PC-3 (cell line): Measurements from ENCODE around the gene LYZL2. TPM values are rescaled to one million over a fixed set of nuclear protein-coding genes. Genes with fewer than 3 reads are reported as not detected.
"Not testable (repeated sequence)": the region's sequence is repeated elsewhere in the genome, so short reads cannot be mapped to it uniquely, and the experiment has no call there.

ENCODE experiments used
- ATAC-seq: fragments of 200-7000 bp; cut with Tn5 transposase; 2 replicates; pipeline ENCODE4 v1.9.1; 2020; ENCODE audit warnings: mild to moderate bottlenecking, moderate library complexity
- Bru-seq: library from RNA; stranded (reverse); fragments of 400-500 nt; gene quantifications from one replicate; lab custom pipeline; 2021; lab: Mats Ljungman, UMichigan
- BruChase-seq, 2 experiments: library from RNA; stranded (reverse); fragments of 400-500 nt; gene quantifications; one replicate each; lab custom pipeline; 2021; lab: Mats Ljungman, UMichigan
- BruUV-seq: library from RNA; stranded (reverse); fragments of 400-500 nt; replicated peaks from 2 replicates; lab custom pipeline; 2021; lab: Mats Ljungman, UMichigan
- CTCF ChIA-PET: fragments of 300-600 bp; sonication (Branson Sonifier 250); formaldehyde crosslinking; loops from one replicate; lab custom pipeline; 2022; ENCODE audit warnings: antibody characterized with exemption; lab: Charles Lee
- POLR2A ChIA-PET: fragments of 300-600 bp; sonication (Branson Sonifier 250); formaldehyde crosslinking; loops from one replicate; lab custom pipeline; 2022; ENCODE audit warnings: antibody characterized with exemption; ENCODE audit not compliant: unreplicated experiment; lab: Charles Lee
- DNase-seq: peaks from one replicate; pipeline ENCODE4 v3.0.0-alpha.2; 2015
- H2AFZ ChIP-seq: fragments of 300-600 bp; sonication (generic); 2 replicates; pipeline ENCODE4 v1.6.0; 2016; ENCODE audit warnings: antibody characterized with exemption, low read length
- H3F3A ChIP-seq: fragments of 300-600 bp; sonication (generic); one replicate; pipeline ENCODE4 v1.6.0; 2017; ENCODE audit warnings: antibody characterized with exemption, low read length, control low read depth, mild to moderate bottlenecking; ENCODE audit not compliant: unreplicated experiment
- H3K27ac ChIP-seq: fragments of 300-600 bp; sonication (generic); 2 replicates; pipeline ENCODE4 v1.5.1; 2016; ENCODE audit warnings: mild to moderate bottlenecking, low read length
- H3K27me3 ChIP-seq: fragments of 300-600 bp; sonication (generic); 2 replicates; pipeline ENCODE4 v1.6.1; 2016; ENCODE audit warnings: low read length, mixed read lengths
- H3K36me3 ChIP-seq: fragments of 300-600 bp; sonication (generic); 2 replicates; pipeline ENCODE4 v1.6.1; 2016; ENCODE audit warnings: low read depth, mixed run types, low read length, mixed read lengths
- H3K4me1 ChIP-seq: fragments of 300-600 bp; sonication (generic); 2 replicates; pipeline ENCODE4 v1.5.1; 2016; ENCODE audit warnings: low read length; ENCODE audit not compliant: insufficient read depth
- H3K4me2 ChIP-seq: fragments of 300-600 bp; sonication (generic); 2 replicates; pipeline ENCODE4 v1.6.0; 2016; ENCODE audit warnings: low read length
- H3K4me3 ChIP-seq: fragments of 300-600 bp; sonication (generic); 2 replicates; pipeline ENCODE4 v1.5.1; 2016; ENCODE audit warnings: mild to moderate bottlenecking, low read length, mixed read lengths
- H3K79me2 ChIP-seq: fragments of 300-600 bp; sonication (generic); 2 replicates; pipeline ENCODE4 v1.6.1; 2017; ENCODE audit warnings: low read length, mixed read lengths
- H3K9ac ChIP-seq: fragments of 300-600 bp; sonication (generic); 2 replicates; pipeline ENCODE4 v1.6.0; 2016; ENCODE audit warnings: mild to moderate bottlenecking, low read length
- H3K9me2 ChIP-seq: fragments of 300-600 bp; sonication (generic); replicated peaks from 2 replicates; pipeline ENCODE4 v1.6.1; 2016; ENCODE audit warnings: mixed run types, low read length, mixed read lengths
- H3K9me3 ChIP-seq: fragments of 300-600 bp; sonication (generic); 2 replicates; pipeline ENCODE4 v1.6.1; 2016; ENCODE audit warnings: low read length, mixed read lengths
- H4K20me1 ChIP-seq: fragments of 300-600 bp; sonication (generic); 2 replicates; pipeline ENCODE4 v1.6.1; 2016; ENCODE audit warnings: low read length, mixed read lengths
- EZH2 ChIP-seq: fragments of 300-600 bp; sonication (generic); IDR thresholded peaks from one replicate; pipeline ENCODE4 v1.6.1; 2017; ENCODE audit warnings: antibody characterized with exemption, mild to moderate bottlenecking, low read length; ENCODE audit not compliant: unreplicated experiment
- EZH2phosphoT487 ChIP-seq: fragments of 300-600 bp; sonication (generic); IDR thresholded peaks from 2 replicates; pipeline ENCODE4 v1.6.1; 2018; ENCODE audit warnings: mild to moderate bottlenecking, antibody characterized with exemption, low read length, borderline replicate concordance
- intact Hi-C: fragments of 100-400 bp; cut with micrococcal nuclease; formaldehyde crosslinking; loops from 2 replicates; pipeline ENCODE4 v1.9.0; 2023
- long read RNA-seq: library from polyadenylated mRNA; unstranded; transcript quantifications from one replicate; pipeline ENCODE4 v2.0.0, GENCODE V29; 2021; ENCODE audit not compliant: unreplicated experiment
- total RNA-seq: library from RNA; depleted of rRNA; stranded (reverse); fragments of >200 nt; gene quantifications from 2 replicates; pipeline ENCODE4 v1.2.3, GENCODE V29; 2014; rRNA removed
- TF ChIP-seq, protein P1 (sequence below): fragments of 300-600 bp; sonication (generic); conservative IDR thresholded peaks from 2 replicates; pipeline ENCODE4 v1.5.1; 2017; ENCODE audit warnings: antibody characterized with exemption, low read depth, mild to moderate bottlenecking, low read length

Gene LYZL2
- total RNA-seq (not detected in 2 replicates), Bru-seq, nascent RNA (not detected), BruChase-seq, experiment 1, labeled RNA remaining after a 6-hour chase (not detected), BruChase-seq, experiment 2, labeled RNA remaining after a 2-hour chase (not detected)
- long read RNA-seq: 0 reads

DNA sequence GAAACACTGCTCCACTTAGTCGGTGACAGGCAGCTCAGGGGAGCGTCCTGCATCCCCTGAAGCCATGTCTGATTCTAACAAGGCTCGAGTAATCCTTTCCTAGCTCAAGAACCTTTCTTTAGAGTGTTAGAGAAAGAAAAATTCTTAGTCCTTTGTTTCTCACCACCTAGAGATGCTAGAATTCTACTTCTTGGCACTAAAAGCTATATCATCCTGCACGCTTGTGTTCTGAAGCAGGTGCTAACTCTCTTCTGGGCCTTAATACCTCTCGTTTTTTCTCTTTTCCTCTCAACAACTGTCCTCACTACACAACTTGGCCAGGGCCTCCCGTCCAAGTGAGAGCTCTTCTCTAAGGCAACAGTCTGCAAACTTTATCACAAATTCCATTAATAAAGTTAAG, at the start of gene LYZL2:
Gene LYZL2 (minus strand): TSS at position 101 of the 400 bp plus-strand sequence. CDS start 2,838 bp downstream, outside the sequence.
- Histone ChIP-seq H3K27me3 (no peaks in the 10 kb centered on the region), H3K4me2 (no peak within 1 kb of the TSS), H4K20me1 (no peaks in the 10 kb centered on the region), H3K36me3 (no peaks in the 10 kb centered on the region), H2AFZ (no peak within 1 kb of the TSS), H3K4me3 (no peak within 1 kb of the TSS), H3K4me1 (no peaks in the 10 kb centered on the region), H3K9me3 (no peaks in the 10 kb centered on the region), H3K27ac (no peak within 1 kb of the TSS), H3K79me2 (no peaks in the 10 kb centered on the region), H3F3A (no peaks in the 10 kb centered on the region), H3K9ac (no peak within 1 kb of the TSS), H3K9me2 (no peaks in the 10 kb centered on the region)
- CTCF ChIA-PET: no interaction called here
- intact Hi-C loops: no loop called here
- ATAC-seq (no peak), DNase-seq (no peak)
- POLR2A ChIA-PET: interaction anchor here (0.5 kb wide), 1 partner anchor 1598 kb away, joined by 5 read pairs; no protein-coding TSS in a partner anchor
- TF ChIP-seq, protein P1, sequence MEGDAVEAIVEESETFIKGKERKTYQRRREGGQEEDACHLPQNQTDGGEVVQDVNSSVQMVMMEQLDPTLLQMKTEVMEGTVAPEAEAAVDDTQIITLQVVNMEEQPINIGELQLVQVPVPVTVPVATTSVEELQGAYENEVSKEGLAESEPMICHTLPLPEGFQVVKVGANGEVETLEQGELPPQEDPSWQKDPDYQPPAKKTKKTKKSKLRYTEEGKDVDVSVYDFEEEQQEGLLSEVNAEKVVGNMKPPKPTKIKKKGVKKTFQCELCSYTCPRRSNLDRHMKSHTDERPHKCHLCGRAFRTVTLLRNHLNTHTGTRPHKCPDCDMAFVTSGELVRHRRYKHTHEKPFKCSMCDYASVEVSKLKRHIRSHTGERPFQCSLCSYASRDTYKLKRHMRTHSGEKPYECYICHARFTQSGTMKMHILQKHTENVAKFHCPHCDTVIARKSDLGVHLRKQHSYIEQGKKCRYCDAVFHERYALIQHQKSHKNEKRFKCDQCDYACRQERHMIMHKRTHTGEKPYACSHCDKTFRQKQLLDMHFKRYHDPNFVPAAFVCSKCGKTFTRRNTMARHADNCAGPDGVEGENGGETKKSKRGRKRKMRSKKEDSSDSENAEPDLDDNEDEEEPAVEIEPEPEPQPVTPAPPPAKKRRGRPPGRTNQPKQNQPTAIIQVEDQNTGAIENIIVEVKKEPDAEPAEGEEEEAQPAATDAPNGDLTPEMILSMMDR: no peak
- TF ChIP-seq EZH2phosphoT487: no peak
- no peak for TF ChIP-seq EZH2
- no TSS peak for BruUV-seq

DNA sequence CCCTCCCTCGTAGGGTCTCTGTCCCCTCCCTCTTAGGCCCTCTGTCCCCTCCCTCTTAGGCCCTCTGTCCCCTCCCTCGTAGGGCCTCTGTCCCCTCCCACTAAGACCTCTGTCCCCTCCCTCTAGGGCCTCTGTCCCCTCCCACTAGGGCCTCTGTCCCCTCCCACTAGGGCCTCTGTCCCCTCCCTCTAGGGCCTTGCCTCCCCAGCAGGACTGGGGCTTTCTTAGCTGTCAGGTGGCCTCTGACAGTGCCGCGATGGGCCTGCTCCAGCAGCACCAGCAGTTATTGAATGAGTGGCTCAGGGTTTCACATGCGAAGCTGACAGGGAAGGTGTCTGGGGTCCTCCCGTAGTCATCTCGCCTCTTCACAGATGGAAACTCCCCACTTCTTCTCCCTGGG, 48.1 kb upstream of the LYZL2 start:
- intact Hi-C loops, H3K9me3 ChIP-seq, H3F3A ChIP-seq: not testable (repeated sequence)

DNA sequence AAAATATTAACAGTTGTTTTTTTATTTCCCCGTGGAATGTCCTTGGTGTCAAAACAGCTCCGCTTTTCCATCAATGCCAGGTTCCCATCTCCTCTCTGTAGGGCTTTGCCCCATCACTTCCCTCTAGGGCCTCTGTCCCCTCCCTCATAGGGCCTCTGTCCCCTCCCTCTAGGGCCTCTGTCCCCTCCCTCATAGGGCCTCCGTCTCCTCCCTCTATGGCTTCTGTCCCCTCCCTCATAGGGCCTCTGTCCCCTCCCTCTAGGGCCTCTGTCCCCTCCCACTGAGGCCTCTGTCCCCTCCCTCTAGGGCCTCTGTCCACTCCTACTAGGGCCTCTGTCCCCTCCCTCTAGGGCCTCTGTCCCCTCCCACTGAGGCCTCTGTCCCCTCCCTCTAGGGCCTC, 47.6 kb upstream of the LYZL2 start:
- CTCF ChIA-PET, H3K4me2 ChIP-seq, H3K79me2 ChIP-seq, H3F3A ChIP-seq, H3K27me3 ChIP-seq, H3K4me1 ChIP-seq, ATAC-seq, DNase-seq, H3K9me3 ChIP-seq, intact Hi-C loops, H3K9me2 ChIP-seq, H3K36me3 ChIP-seq, H3K9ac ChIP-seq, POLR2A ChIA-PET, BruUV-seq, H3K4me3 ChIP-seq, H3K27ac ChIP-seq, H4K20me1 ChIP-seq, H2AFZ ChIP-seq: not testable (repeated sequence)

More for the DNA sequence above, 48.1 kb upstream of the LYZL2 start:
- H3K4me3 ChIP-seq, CTCF ChIA-PET, DNase-seq, H3K36me3 ChIP-seq, ATAC-seq, H3K4me1 ChIP-seq, H3K79me2 ChIP-seq, POLR2A ChIA-PET, H3K4me2 ChIP-seq, H4K20me1 ChIP-seq, H3K9me2 ChIP-seq, H3K27ac ChIP-seq, H3K27me3 ChIP-seq, H3K9ac ChIP-seq, H2AFZ ChIP-seq, BruUV-seq: not testable (repeated sequence)
